Peyer's patch (tissue), 4 donors: ENCODE results near the gene KCTD11.
"Not testable (repeated sequence)": the region's sequence is repeated elsewhere in the genome, so short reads cannot be mapped to it uniquely, and the experiment has no call there.

Source experiments
- POLR2A ChIP-seq, 2 donors: fragments of 450-650 bp; IDR thresholded peaks; one replicate each; pipeline ENCODE4 v1.5.1; 2017; ENCODE audit warnings: antibody characterized with exemption in 2 of 2, mild to moderate bottlenecking in 2 of 2, moderate library complexity in 2 of 2
- TF ChIP-seq, protein P1 (sequence below), 6 experiments: fragments of 450-650 bp in 4 of 6; fragments of 200-600 bp in 2 of 6; sonication (generic) in 1 of 6; IDR thresholded peaks; one replicate each; pipeline ENCODE4 v1.5.1; 2017 to 2019; ENCODE audit warnings: antibody characterized with exemption in 6 of 6, mild to moderate bottlenecking in 3 of 6, moderate library complexity in 1 of 6

DNA sequence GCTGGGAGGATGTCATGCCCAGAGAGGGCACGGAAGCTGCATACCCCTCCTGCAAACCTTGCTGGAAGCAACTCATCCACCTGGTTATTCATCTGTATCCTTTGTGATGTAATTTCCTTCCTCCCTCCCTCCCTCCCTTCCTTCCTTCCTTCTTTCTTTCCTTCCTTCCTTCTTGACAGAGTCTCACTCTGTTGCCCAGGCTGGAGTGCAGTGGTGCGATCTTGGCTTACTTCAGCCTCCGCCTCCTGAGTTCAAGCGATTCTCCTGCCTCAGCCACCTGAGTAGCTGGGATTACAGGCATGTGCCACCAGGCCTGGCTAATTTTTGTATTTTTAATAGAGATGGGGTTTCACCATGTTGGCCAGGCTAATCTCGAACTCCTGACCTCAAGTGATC, 16.6 kb downstream of the KCTD11 start:
- TF ChIP-seq, protein P1, sequence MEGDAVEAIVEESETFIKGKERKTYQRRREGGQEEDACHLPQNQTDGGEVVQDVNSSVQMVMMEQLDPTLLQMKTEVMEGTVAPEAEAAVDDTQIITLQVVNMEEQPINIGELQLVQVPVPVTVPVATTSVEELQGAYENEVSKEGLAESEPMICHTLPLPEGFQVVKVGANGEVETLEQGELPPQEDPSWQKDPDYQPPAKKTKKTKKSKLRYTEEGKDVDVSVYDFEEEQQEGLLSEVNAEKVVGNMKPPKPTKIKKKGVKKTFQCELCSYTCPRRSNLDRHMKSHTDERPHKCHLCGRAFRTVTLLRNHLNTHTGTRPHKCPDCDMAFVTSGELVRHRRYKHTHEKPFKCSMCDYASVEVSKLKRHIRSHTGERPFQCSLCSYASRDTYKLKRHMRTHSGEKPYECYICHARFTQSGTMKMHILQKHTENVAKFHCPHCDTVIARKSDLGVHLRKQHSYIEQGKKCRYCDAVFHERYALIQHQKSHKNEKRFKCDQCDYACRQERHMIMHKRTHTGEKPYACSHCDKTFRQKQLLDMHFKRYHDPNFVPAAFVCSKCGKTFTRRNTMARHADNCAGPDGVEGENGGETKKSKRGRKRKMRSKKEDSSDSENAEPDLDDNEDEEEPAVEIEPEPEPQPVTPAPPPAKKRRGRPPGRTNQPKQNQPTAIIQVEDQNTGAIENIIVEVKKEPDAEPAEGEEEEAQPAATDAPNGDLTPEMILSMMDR (IDR thresholded peaks at IDR 0.05): not testable (repeated sequence)
- TF ChIP-seq POLR2A (IDR thresholded peaks at IDR 0.05): not testable (repeated sequence)
